Stimulated activated CD4-positive, alpha-beta T cell treated with anti-CD3 and anti-CD28 coated beads, Interleukin-1b, Interleukin-23, amount 100 ng/mL, for 1 hour (primary cell): ENCODE results near the gene ARID2.

Experiments
- DNase-seq, 2 donors: peaks; one replicate each; pipeline ENCODE4 v3.0.0-alpha.2; 2020; ENCODE audit warnings: low read depth in 2 of 2

The ARID2 gene

DNA sequence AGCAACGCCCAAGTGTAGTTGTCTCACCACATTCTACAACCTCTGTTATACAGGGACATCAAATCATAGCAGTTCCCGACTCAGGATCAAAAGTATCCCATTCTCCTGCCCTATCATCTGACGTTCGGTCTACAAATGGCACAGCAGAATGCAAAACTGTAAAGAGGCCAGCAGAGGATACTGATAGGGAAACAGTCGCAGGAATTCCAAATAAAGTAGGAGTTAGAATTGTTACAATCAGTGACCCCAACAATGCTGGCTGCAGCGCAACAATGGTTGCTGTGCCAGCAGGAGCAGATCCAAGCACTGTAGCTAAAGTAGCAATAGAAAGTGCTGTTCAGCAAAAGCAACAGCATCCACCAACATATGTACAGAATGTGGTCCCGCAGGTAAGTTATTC is 123.0 kb downstream of the ARID2 start:
- no peak for DNase-seq

DNA sequence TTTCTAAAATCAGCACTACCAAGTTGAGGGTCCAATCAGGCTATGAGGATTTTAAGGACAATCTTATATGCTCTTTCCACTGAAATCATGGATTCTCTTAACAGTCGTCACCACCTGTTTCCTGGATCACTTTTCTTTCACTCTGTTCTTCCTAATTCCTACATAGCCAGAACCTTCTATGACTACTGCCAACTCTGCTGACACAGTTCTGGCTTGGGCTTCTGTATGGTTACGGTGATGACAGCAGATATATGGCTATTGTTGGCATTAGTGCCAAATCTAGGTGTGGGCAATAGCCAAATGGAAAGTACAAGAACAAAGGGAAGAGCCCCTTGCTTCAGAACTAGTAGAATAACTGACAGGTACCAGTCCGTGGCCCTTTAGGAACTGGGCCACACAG is 124.0 kb downstream of the ARID2 start:
- no peak for DNase-seq

DNA sequence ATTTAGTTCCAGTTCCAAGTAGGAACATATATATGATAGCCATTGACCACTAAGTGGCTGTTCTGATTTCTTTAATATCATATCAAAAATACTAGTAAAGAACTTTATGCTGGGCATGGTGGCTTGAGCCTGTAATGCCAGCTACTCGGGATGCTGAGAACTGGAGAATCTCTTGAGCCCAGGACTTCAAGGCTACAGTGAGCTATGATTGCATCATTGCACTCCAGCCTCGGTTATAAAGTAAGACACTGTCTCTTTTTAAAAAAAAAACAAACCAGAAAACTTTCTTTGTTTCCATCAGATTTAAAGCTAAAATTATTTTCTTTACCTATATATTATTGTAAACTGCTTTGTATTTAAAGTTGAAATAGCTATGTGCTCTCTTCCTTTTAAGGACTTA is 133.8 kb downstream of the ARID2 start:
- DNase-seq: no peak

DNA sequence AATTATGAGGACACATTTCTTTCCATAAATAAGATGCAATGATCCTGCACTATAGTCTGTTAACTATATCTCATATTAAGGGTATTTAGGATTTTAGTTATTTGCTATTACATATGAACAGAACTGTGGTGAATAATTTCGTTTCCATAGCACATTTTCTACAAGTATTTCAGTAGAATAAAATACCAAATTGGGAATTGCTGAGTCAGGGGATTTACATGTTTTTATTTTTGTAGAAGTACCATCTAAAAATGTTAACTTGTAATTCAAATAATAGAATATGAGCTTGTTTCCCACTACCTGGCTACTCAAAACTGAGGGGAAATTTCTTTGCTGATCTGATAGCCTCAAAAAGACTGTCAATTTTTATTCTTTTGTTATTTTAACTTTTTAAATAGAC is 136.8 kb downstream of the ARID2 start:
- DNase-seq: no peak

DNA sequence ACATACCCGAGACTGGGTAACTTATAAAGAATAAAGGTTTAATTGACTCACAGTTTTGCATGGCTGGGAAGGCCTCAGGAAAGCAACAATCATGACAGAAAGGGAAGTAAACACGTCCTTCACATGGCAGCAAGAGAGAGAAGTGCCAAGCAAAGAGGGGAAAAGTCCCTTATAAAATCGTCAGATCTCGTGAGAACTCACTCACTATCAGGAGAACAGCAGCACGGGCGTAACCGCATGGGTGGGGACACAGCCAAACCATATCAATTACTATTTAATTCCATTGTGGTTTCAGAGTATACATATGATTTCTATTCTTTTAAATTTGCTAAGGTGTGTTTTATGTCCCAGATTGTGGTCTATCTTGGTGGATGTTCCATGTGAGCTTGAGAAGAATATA is 142.9 kb downstream of the ARID2 start:
- DNase-seq: no peak

DNA sequence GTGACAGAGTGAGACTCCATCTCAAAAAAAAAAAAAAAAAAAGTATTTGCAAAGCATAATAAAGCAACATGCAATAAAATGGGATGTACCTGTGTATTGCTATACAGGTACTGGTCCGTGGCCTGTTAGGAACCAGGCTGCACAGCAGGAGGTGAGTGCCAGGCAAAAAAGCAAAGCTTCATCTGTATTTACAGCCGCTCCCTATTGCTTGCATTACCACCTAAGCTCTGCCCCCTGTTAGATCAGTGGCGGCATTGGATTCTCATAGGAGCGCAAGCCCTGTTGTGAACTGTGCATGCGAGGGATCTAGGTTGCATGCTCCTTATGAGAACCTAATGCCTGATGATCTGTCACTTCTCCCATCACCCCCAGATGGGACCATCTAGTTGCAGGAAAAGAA is 147.6 kb downstream of the ARID2 start:
- DNase-seq: no peak

DNA sequence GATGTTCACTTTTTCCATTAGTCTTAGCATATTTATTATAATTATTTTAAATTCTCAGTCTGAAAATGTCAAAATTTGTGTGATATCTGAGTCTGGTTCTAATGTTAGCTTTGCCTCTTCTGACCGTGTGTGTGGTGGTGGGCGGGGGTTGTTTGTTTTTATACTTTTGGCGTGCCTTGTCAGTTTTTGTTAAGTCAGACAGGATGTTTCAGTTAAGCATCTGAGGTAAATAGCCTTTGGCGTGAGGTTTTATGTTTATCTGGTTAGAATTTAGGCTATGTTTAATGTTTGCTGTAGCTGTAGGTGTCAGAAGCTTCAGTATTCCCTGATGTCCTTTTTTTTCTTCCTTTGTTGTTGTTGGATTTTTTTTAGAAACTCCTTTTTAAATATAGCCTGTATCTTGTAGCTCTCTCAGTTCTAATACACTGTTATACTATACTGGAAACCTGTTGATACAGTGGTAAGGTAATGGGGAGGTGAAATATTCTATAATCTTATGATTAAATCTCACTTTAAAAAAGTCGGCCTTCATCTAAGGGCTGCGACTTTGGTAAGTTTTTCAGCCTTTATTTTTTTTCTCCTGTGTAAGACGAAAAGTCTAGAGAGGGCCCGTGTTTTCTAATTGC is 149.2 kb downstream of the ARID2 start:
- DNase-seq: no peak

DNA sequence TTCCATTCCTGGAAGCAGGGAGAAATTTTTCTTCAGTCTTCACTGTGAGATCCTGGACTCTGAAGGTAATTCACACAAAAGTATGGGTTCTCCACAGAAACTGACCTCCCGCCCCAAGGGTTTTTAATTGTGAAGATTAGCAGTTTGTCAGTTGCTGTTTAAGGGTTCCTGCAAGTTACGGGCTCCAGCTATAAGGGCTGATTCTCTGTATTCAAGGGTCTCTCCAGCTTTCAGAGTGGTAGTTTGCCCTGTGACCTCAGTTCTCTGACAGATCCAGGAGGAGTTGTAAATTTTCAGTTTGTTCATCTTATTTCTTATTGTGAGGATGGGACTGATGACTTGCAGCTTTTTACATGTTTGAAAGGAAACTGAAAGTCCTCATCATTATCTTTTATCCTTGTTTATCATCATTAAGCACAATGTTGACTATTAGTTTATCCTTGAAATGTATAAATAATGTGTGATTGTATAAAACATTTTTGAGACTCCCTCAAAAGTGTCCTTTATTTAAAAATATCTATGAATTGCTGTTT is 149.9 kb downstream of the ARID2 start:
- DNase-seq: no peak

DNA sequence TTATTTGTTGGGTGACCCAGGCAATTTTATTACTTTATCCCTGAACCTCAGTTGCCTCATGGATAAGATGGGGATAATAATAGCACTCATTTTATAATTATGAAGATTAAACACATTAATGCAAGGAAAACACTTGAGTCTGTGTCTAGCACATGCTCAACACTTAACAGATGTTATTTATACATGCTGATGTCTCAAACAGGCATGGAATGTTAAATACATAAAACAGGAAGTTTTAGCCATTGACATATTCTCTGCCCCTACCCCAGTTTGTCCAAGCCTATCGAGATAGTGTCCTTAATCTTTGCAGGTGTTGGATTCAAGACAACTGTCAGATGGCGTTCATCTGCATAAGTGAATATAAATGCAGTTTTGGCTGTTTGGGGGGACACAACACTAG is 151.0 kb downstream of the ARID2 start:
- DNase-seq: no peak

DNA sequence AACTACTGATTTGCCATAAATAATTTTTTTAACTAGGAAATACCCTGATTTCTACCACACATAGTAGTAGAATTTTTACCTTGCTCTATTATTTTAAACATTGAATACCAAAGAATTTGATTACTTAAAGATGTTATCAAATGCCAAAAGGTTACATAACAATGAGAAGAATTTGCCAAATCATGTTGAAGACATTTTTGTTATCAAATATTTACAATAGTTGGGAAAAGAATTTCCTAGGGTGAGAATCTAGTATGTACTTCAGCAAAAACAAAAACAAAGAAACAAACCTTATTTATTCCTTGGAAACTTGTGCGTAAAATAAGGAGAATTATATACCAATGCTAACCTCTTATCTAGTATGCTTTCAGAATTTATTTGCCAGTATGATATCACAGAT is 153.7 kb downstream of the ARID2 start:
- no peak for DNase-seq

DNA sequence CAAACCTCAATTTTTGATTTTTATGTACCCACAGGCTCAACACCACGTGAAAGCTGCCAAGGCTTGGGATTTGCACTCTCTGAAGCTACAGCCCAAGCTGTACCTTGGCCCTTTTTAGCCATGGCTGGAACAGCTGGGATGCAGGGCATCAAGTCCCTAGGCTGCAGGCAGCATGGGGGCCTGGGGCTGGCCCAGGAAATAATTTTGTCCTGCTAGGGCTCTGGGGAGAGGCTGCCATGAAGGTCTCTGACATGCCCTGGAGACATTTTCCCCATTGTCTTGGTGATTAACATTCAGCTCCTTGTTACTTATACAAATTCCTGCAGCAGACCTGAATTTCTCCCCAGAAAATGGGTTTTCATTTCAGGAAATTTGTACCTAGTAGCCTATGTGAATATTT is 157.2 kb downstream of the ARID2 start:
- no peak for DNase-seq

DNA sequence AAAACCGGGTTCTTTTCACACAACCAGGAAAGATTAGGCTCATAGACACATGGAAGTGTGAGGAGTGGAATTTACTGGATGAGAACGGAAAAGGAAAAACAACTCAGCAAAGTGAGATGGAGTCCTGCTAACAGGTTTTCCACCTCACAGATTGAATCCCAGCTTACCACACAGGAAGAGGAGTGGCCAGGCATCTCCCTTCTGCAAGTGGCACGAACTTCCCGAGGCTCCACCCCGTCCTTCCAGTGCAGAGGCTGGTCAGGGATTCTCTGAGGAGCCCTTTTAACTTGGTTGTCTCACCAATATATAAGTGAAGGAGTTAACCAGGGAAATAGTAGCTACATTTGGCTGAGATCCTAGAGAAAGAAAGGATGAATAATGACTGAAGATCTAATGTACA is 158.0 kb downstream of the ARID2 start:
- no peak for DNase-seq

DNA sequence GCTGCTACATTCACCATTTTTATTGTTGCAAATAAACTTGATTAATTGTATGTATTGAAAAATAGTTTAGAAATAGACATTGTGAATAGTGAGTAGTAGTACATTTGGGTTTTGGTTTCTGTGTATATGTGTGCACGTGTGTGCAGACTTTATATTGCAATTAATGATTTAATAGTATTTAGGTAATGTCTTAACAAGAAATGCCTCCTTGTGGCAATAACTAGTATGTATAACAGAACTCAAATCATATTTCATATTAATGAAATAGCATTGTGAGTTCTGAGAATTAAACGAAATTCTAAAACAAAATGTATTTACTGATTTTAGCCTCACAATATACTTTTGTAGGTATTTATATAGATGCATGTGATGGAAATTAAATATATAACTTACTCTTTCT is 160.8 kb downstream of the ARID2 start:
- no peak for DNase-seq

DNA sequence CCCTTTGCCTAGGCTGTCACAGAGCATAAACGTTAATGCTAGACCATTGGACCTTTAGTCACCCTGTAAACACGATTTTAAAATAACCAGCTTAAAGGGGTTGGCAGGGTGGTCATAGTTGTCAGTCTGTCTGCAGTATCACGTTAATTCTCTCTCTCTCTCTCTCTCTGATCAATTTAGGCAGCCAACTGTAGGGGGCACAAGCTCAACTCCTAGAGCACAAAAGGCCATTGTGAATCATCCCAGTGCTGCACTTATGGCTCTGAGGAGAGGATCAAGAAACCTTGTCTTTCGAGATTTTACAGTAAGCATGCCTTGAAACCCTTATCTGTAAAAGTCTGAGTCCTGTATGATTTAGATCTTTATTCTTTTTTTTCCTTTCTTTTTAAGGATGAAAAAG is 163.7 kb downstream of the ARID2 start:
- DNase-seq: no peak

DNA sequence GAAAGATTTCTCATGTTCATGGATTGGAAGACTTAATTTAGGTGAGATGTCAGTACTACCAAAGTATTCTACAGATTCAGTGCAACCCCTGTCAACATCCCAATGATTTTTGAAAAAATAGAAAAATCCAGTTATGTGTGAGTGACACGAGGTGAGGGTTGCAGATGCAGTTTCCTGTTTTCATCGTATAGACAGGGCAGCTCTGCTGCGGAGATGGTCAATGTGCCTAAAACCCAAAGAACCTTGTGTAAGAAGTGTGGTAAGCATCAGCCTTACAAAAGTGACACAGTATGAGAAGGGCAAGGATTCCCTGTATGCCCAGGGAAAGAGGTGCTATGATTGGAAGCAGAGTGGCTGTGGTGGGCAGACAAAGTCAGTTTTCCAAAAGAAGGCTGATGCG is 166.5 kb downstream of the ARID2 start:
- DNase-seq: no peak

DNA sequence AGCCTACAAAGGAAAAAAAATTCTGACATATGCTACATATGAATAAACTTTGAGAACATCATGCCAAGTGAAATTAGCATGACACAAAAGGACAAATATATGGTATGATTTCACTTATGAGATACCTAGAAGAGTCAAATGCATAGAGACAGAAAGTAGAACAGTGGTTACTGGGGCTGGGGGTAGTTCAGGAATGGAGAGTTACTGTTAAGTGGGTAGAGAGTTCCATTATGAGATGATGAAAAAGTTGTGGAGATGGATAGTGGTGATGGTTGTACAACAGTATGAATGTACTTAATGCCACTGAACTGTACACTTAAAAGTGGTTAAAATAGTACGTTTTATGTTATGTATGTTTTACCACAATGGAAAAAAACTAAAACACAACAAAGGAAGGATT is 168.6 kb downstream of the ARID2 start:
- DNase-seq: no peak

DNA sequence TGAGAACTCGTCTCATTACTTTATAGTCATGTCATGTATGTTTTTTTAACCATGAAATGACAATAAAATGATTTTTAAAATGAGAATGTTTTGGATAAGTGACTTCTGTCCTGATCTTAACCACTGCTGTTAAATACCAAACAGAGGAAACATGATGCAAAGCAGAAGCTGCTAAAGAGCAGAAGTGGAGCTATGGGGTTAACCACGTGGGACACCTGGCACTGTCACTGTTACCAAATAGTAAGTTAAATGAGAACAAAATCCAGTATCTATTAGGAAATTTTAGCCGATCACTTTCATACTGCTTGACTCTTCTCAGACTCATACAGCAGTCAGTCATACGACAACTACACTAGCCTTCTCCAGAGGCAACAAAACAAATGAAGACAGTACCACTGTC is 178.4 kb downstream of the ARID2 start:
- DNase-seq: no peak

DNA sequence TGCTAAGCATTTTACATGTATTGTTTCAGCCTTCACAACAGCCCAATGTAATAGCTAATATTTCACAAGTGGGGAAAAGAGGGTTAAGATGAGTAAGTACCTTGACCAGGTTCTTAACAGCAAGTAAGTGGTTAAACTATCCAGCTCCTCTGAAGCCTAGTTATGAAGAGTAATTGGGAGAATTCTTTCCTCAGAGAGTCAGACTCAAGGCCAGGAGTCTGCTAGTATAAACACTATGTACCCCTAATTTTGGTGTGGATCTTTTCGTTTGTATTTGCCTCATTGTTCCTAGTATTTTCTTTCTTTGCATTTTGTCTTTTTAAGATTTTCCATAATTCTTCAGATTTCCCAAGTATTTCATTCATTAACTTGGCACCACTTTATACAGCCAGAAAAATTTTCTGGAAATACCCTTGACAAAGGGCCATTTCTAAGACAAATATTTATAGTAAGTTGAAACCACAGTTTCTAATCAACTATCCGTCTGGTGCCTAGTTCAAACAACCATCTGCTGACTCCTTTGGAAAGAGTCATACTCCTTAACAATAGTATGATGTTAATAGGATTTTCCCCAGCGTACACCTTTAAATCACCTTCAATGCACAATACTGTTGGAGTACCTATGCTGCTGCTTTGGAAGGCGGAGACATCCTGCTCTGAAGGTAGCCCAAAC is 179.7 kb downstream of the ARID2 start:
- no peak for DNase-seq

DNA sequence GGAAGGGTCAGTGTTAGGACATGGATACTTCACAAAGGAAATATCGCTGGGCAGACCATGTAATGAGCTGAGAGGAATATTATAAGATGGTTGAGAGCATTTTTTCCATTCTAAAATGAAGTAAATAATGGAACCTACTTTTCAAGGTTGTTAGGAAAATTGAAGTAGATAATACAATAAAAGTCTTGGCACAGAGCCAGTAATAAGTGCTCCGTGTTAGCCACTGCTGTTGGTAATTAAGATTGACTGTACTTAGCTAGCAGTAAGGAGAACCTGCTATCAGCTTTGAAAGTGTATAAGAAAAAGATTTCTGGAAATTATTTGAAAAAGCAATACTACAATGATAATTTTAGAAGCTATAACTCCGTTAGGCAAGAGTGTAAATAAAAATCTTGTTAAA is 183.3 kb downstream of the ARID2 start:
- no peak for DNase-seq

DNA sequence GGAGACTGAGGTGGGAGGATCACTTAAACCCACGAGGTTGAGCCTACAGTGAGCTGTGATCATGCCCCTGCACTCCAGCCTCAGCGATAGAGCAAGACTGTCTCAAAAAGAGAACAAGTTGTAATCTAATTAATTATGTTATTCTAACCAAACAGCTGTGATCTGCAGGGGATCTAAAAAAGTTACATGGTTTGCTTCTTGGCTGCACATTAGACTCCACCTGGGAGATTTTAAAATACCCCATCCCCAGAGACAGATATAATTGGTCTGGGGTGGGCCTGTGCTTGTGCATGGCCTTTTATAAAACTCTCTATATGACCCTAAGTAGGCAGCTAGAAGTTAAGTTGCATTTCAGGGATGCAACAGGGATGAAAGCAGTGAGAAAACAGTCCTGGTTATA is 184.1 kb downstream of the ARID2 start:
- DNase-seq: no peak

DNA sequence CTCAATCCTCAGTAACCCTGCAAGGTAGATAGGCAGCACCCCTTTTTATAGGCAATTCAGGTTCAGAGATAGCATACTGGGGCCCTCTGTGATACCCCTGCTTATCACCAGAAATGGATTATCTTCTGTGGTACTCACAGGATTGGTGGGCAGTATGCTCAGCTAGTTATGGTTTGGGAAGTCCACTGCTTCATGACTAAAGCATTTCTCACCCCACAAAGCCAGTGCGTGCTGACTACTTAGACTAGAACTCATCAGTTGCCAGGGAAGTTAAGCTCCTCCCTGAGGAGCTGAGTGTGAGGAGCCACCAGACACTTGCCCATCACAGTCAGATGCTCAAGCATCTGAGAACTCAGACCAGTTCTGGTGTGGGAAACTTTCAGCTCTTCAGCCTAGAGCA is 184.6 kb downstream of the ARID2 start:
- DNase-seq: no peak

DNA sequence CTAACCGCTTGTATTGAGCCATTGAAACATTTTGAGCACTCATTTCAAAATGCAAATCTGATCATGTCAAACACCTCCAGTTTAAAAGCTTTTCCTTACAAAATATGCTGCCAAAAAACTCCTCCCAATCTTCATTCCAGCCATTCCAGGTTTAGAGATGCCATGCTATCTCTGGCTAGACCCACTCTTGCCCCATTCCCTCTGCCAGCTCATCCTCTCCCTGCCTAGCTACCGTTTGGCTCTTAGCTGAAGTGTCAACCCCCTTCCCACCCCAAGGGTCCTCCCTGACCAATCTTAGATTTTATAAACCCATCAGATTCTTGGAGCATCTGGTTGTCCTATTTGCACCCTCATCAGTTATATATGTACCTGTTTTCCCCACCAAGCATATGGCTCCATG is 185.9 kb downstream of the ARID2 start:
- DNase-seq: no peak

DNA sequence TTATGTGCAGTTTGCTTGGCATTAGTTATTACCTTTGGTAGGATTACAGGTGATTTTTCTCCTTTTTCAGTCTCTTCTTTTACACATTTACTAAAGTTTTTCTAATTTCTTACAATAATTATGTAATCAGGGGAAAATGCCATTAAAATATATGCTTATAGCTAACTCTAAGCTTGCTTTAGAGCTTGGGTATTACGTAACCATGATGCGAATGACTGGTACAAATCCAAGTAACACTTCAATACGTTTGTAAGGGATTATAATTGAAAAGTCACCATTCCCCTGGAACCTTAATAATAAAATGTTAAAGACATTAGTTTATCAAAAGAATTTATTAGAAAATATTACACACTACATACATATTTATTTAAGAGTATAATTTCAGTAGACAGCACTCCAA is 189.3 kb downstream of the ARID2 start:
- DNase-seq: no peak

DNA sequence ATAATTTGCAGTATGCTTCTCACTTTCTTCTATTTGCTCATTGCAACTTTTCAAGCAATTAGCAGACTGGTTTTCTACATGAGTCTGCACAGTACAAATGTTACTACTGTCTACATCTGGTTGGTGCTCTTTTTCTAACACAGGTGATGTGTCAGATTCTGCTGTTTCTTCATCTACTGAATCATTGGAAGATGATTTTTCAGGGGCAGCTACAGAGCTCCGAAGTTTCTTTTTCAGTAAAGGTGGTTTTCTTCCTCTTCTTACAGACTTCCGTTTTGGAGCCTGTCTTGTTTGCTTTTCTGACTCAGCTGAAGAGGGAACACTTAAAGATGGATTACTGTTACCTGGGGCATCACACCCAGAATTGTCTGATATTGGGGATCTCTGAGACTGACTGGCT is 198.8 kb downstream of the ARID2 start:
- no peak for DNase-seq
